ENCODE measurements around the gene REX1BD.

The REX1BD gene

DNA sequence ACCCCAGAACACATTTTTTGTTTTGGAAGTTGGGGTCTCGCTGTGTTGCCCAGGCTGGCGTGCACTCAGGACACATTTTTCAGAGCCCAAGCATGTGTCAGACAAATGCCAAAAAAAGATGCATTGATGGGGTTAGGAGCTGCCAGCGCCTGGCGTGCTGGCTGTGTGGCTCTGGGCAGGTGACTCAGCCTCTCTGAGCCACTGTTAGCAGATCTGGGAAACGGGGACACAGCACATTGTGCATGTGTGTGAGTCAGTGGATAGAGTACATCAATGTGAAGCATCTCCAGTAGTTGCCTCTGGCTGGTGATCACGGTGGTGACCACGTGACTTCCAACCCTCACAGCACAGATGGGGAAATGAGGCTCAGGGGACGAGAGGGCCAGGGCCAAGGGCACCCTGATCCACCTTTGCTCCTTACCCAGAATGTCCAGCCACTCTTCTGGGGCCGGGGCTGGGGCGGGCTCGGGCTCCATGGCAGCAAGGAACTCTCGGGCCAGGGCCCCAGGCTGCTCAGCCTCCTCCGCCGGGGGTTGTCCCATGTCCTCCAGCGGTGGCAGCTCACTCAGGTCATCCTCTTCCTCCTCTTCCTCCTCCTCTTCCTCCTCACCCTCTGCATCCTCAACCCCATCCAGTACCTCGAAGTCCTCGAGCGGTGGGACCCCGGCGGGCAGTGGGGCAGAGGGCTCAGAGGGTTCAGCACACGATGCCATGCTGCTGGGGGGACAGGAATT, 47.2 kb upstream of the REX1BD start:
- H3K4me2 ChIP-seq (ENCODE audit: low read depth, low read length, poor library complexity, severe bottlenecking), result peak overlapping the region; percentile 100

GRCh38 chr19:18541992-18542940, 46.3 kb upstream of the REX1BD start:
- H2AFZ ChIP-seq (ENCODE audit: low read length), result no peak overlapping the region

More for the DNA sequence above, 47.2 kb upstream of the REX1BD start:
- Histone ChIP-seq H3K4me1 (ENCODE audit: insufficient read depth, low read length, poor library complexity, severe bottlenecking) (peaks cover 20% of the 10 kb centered on the region), H3K9me2 (replicated peaks; ENCODE audit: low read depth, low read length) (no peaks in the 10 kb centered on the region), H3F3A (ENCODE audit: low read depth) (no peaks in the 10 kb centered on the region), H4K20me1 (ENCODE audit: insufficient read depth, low read length, poor library complexity, severe bottlenecking) (peaks cover 10% of the 10 kb centered on the region), H3K9ac (ENCODE audit: low read depth, low read length, poor library complexity, severe bottlenecking) (peak overlapping the region; percentile 87), H3K27me3 (ENCODE audit: insufficient read depth, low read length, poor library complexity, severe bottlenecking) (no peaks in the 10 kb centered on the region), H3K4me3 (ENCODE audit: low read length, poor library complexity, severe bottlenecking) (peak overlapping the region; percentile 97), H3K79me2 (ENCODE audit: insufficient read depth, low read length) (peaks cover 19% of the 10 kb centered on the region), H2AFZ (ENCODE audit: low read length) (no peak overlapping the region), H3K9me3 (ENCODE audit: insufficient read depth, low read depth, low read length) (no peaks in the 10 kb centered on the region), H3K36me3 (ENCODE audit: insufficient read depth, low read length) (peaks cover 4% of the 10 kb centered on the region; the same call in 1 of the 2 replicates)
- TF ChIP-seq EZH2phosphoT487 (IDR thresholded peaks at IDR 0.05; ENCODE audit: borderline replicate concordance) (no peak), CTCF (conservative IDR thresholded peaks at IDR 0.05; ENCODE audit: low read length) (no peak)

More at GRCh38 chr19:18541992-18542940, 46.3 kb upstream of the REX1BD start:
- no peaks in the 10 kb centered on the region for H3F3A ChIP-seq (ENCODE audit: low read depth)
- TF ChIP-seq EZH2phosphoT487 (IDR thresholded peaks at IDR 0.05; ENCODE audit: borderline replicate concordance), result no peak
- TF ChIP-seq CTCF (conservative IDR thresholded peaks at IDR 0.05; ENCODE audit: low read length), result no peak
- peaks cover 19% of the 10 kb centered on the region for H3K79me2 ChIP-seq (ENCODE audit: insufficient read depth, low read length)
- peak overlapping the region; percentile 87 for H3K9ac ChIP-seq (ENCODE audit: low read depth, low read length, poor library complexity, severe bottlenecking)
- no peaks in the 10 kb centered on the region for H3K9me3 ChIP-seq (ENCODE audit: insufficient read depth, low read depth, low read length)
- H3K36me3 ChIP-seq (ENCODE audit: insufficient read depth, low read length), result peaks cover 4% of the 10 kb centered on the region; the same call in 1 of the 2 replicates
- H3K9me2 ChIP-seq (replicated peaks; ENCODE audit: low read depth, low read length), result no peaks in the 10 kb centered on the region
- H3K4me3 ChIP-seq (ENCODE audit: low read length, poor library complexity, severe bottlenecking), result peak overlapping the region; percentile 97
- H3K4me1 ChIP-seq (ENCODE audit: insufficient read depth, low read length, poor library complexity, severe bottlenecking), result peaks cover 20% of the 10 kb centered on the region
- peak overlapping the region; percentile 100 for H3K4me2 ChIP-seq (ENCODE audit: low read depth, low read length, poor library complexity, severe bottlenecking)
- H4K20me1 ChIP-seq (ENCODE audit: insufficient read depth, low read length, poor library complexity, severe bottlenecking), result peaks cover 10% of the 10 kb centered on the region
- H3K27me3 ChIP-seq (ENCODE audit: insufficient read depth, low read length, poor library complexity, severe bottlenecking), result no peaks in the 10 kb centered on the region
